HG03175 (cell line): Measurements from ENCODE around the gene FAM120B.

Experiments
- ATAC-seq: cut with Tn5 transposase; IDR thresholded peaks from one replicate; pipeline ENCODE4 v1.9.1; 2021; ENCODE audit warnings: mild to moderate bottlenecking, moderate library complexity; ENCODE audit not compliant: unreplicated experiment

FAM120B gene

DNA sequence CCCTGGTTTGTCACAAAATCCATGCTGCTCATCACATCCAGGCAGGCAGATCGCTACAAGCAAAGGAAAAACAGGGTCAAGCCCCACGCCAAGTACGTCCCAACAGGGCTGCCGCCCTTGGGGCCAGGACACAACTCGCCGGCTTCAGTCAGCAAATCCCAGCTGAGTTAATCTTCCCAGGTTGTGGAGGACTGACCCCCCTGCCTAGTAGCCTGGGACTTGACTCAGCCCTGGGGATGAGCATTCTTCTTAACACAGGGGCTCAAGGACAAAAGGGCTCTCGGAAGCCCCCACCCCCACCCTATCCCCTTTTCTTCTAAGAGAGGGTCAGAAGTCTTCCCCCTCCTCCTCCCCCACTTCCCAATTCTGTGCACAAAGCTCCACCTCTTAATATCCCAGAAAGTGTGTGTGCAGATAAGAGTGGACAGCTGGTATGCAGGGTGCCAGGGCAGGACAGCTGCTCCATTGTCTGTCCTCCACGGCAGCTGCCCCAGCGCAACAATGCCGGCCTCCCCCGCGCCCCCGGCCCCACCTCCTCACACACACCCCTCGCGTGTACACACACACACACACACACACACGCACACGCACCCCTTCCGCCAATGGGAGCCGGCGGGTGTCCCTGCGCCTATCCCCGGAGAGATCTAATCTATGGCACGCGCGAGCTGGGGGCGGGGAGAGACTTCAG lies 20.2 kb upstream of the FAM120B start:
- ATAC-seq: no peak

DNA sequence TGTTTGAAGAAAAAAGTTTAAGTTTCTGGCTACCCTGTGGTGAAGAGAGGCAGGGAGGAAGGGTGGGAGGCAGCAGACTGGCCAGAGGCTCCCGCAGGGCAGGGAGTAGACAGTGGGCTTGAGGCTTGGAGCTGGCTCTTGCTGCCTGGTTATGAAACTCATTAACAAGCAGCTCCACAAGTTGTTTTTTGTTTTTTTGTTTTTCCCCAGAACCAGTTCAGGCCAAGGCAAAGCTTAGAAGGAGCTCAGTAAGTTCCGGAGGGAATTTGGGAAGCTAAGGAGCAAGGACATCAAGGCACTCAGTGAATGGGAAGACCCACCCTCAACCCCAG lies 19.7 kb upstream of the FAM120B start:
- ATAC-seq: no peak

DNA sequence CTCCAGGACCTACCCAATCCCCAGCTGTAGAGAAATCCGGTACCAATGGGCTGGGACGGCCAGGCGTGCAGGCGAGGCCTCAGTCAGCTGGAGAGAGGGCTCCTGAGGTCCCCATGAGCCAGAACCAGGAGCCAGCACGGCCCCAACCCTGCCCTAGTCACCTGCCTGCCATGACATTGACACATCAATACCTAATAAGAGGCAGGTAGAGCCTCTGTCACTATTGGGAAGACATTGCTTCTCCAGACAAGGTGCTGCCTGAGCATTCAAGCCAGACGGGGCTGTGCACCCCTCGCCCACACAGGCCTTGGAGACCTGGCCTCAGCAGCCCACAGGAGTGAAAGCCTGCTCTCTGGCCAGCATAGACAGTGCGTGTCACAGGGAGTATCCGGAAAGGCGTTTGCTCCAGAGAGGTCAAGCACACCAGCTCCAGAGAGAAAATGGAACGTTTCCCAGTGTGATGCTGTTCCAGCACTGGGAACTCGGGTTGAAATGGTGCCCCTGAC lies 19.1 kb upstream of the FAM120B start:
- ATAC-seq: no peak

DNA sequence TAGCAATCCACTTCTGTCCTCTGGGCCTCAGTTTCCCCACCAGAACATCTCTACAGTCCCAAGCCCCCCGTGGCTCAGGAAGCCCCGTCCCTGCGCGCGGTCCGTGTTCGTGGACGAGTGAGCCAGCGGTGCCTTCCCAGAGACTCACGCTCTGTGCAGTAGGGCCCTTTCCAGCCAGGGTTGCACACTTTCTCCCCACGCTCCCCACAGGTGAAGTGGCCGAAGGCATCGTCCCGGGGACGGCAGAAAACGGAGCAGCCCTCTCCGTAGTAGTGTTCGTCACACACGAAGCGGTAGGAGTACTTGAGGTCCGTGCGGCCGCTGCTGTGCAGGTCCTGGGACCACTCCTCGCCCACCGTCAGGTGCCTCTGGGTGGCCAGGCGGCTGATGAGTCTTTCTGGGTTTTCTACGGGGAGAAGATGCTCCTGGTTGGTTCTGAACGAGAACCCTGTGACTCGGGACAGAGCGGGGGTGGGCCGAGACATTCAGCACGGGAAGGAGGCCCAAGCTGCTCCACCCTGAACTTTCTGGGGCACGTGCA lies 18.4 kb upstream of the FAM120B start:
- ATAC-seq: no peak

DNA sequence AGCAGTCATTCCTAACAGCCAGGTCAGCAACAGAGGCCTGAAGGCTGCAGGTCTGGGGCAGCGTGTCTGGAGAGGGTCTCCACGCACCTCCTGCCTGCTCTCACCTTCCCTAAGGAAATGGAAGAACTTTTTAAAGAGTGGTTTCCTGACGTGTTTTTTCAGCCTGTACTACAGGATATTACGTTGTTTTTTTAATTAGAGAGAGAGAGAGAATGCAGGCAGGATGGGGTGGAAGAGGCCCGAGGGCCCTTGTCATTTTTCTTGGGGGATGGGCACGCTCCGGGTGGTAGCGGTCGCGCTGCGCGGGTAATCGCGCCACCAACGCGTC lies 17.7 kb upstream of the FAM120B start:
- ATAC-seq: no peak

DNA sequence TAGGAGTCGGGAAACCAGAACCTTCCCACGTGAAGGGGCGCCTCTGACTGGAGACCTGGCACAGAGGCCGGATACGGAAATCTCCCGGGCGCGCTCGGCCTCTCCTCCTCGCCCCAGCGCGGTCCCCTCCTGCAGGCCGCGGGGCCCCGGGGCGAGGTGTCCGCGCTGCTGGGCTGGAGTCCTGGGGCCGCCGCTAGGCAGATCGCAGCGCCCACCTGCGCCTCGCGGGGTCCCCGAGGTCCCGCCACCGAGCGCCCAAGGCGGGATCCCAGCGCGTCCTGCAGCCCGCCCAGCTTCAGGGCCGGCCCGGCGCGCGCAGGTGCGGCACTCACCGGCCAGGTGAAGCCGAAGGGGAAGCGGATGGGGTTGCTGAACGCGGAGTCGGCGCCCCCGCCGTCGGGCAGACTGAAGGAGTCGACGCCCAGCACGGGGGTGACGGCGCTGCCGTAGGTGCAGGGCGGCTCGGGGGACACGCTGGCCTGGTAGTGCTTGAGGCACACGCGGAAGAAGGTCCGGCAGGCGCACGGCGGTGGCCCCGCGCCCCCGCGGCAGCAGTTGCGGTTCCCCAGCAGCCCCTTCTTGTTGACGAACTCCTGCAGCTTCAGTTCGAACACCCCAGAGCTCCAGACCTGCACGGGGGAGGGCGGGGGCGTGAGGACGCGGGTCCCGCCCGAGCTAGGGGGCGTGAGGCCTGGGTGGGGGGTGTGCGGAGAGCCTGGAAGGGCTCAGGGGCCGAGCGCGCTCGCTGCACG lies 17.2 kb upstream of the FAM120B start:
- ATAC-seq: no peak

DNA sequence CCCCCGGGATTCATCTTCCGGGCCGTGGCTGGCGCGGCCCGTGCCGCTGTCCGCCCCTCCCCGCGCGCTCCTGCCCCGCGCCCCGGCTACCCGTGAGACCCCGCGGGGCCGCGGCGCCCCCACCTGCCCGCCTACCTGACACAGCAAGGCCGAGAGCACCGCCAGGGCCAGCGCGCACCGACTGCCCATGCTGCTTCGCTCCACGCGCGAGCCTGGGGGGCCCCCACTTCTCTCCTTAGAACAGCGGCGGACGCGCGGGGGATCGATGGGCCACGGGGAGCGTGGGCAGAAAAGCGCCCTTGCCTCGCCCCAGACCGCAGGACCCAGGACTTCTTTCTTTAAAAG lies 16.6 kb upstream of the FAM120B start:
- no peak for ATAC-seq

DNA sequence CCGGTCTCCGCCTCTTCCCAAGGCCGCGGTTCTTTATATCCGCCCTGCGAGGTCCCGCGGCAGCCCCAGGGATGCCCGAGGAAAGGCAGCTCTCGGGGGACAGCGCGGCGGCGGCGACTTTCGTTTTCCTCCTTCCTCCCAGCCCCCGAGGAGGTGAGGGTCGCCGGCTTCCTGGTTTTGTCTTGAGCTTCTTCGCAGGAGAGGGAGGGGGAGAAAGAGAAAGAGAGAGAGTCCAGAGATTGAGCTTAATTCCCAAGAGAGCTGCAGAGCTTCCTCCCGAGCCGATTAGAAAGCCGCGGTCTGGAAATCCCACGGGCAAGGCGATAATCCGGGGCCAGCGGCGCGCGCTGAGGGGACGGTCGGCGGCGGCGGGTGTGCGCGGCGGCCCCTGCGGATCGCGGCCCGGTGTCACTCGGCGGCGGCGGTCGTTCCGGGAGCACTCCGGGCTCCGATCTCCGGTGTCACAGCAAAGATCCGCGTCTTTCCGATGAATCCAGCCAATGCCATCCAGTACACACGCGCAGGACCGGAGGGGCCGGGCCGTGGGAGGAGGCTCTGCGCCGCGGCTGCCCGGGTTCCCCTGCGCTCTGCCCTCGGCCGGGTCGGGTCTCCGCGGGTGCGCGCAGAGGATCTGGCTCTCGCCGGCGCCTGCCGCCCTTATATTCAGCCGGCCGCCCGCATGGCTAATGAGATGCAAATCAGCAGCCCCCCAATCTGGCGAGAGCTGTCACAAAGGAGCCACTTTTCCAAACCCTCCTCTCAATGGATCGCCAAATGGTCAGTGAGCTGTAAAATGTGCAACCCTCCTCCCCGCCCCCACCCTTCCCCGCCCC lies 16.0 kb upstream of the FAM120B start, which contains the start of gene DLL1:
TSS of gene DLL1 (minus strand) at position 783 of the 833 bp plus-strand sequence. CDS start 939 bp downstream, outside the sequence.
- no peak for ATAC-seq

DNA sequence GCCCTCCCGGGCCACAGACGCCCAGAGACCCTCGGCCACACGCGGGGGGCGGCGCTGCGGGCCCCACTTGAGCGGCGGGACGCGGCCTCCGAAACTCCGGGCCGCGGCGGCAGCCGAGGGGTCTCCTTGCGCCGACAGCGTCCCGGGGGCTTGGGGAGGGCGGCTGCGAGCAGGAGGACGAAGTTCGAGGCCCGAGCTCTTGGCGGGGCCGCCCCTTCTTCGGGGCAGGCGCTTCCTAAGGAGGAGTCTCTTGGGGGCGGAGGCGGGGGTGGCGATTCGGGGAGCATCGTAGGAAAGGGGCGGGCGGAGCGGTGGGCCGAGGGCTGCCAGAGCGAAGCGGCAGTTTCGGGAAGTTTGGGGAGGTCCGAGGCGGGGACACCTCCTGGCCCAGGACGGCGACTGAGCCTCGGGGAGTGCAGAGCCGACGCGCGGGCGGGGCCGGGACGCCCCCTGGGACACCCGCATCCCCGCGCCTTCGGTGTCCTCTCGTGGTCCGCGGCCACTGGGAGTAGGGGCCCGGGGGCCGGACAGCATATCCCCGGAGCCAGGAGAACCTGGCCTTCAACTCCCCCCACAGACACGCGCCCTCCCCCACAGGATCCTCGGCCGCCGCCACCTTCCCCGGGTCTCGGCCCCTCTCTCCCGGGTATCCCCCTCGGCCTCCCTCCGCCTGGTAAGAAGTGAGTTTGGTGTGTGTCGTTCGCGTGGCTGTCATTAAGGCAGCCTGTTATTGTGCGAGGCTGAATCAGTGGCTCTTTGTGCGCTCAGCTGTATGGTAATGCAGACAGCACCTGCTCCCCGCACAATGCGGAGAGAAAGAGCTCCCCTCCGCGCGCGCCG lies 15.1 kb upstream of the FAM120B start:
- ATAC-seq: peak; percentile 32

DNA sequence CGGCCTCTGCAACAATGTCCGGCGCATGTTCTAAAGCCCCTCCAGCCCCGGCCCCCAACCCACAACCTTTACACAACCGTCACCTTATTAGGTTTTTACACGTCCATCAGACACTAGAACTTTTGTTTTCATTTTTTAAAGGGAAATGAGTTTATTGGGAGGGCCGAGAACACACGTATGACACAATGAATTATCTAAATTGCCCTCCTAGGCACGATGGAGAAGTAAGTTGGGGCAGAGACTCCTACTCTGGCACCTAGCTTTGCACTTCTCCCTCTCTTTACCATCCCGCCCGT lies 14.5 kb upstream of the FAM120B start:
- ATAC-seq: no peak

DNA sequence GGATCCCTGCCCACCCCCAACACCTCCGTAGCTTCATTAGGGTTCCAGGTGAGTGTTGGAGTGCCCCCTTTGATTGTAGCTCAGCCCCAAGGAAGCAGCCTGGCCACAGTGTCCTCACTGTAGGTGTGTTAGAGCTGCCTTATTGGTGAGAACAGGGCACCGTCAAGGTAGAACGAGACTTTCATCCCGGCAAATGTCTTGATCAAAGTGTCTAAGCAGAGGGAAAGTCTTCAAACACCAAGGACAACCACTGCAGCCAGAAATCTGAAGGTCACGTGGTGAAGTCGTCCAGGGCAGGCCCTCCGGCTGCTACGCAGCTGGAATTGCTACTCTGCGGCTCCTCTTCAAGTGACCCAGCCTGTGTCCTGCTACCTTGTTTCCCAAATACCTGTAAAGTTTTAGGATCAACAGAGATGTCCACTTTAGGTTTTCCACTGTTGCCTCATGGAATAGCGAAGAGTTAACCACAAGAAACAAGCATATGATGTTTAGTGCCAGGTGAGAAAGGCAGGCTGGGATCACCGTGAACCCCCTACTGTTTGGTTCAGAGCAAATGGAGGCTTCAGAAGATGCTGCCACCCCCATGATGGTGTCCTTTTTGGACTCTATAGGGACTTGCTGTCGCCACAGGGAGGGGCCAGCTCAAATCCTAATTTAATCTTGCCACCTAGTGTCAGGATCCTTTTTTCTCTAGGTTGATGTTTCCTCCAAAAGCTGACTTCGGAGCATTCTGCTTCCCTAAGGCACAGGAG lies 14.0 kb upstream of the FAM120B start:
- no peak for ATAC-seq

DNA sequence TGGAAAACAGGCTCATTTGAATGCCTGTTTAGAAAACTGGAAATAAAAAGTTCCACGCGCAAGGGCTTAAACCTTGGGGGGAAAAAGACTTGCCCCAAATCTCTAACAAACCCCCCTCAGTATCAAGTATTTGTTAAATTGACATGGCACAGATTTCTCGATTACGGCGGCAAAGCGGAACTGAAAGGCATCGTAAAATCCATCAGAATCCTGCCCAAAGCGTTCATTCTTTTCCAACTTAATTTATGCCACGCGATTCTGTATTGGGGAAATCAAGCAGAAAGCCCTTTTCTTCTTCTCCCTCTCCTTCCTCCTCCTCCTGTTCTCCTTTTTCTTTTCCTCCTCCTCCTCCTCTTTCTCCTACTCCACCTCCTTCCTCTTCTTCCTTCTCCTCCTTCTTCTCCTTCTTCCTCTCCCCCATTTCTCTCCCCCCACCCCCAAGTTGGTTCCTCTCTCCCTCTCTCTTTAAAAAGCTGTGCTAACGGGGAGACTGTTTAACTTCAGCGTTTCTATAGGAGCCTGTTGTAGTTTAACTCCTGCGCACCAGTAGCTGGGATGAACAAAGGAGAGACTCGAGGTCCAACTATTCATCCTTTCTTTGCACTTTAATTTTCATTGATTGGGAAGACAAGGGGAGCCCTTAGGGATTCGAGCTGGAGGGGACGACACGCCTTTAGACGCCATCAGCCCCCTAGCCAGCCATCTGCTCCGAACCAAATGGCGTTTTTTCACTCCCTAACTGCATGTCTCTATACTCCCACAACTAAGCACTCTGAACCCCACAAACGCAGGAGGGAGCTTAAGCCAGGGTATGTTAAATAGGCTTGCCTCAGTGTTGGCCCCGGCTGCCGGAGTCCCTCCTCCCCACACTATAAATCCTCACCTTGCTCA lies 13.0 kb upstream of the FAM120B start:
- no peak for ATAC-seq

DNA sequence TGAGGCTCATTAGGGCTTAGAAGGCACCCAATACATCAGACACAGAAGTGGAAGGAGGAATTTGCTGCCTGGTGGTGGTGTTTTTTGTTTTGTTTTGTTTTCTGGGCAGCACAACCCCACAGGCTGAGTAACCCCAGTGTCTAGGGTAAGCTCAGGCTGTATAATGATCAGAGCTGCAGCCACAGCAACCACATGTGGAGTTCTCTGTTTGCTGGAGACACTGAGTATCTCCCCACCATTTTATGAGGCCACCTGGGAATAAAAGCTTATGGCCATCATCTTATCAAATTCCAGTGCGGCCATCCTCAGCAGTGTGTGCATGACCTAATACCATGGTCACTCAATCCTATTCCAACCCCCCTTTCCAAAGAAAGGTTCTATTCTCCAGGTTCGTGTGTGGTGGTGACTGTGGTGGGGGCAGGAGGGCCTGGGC lies 12.2 kb upstream of the FAM120B start:
- no peak for ATAC-seq

DNA sequence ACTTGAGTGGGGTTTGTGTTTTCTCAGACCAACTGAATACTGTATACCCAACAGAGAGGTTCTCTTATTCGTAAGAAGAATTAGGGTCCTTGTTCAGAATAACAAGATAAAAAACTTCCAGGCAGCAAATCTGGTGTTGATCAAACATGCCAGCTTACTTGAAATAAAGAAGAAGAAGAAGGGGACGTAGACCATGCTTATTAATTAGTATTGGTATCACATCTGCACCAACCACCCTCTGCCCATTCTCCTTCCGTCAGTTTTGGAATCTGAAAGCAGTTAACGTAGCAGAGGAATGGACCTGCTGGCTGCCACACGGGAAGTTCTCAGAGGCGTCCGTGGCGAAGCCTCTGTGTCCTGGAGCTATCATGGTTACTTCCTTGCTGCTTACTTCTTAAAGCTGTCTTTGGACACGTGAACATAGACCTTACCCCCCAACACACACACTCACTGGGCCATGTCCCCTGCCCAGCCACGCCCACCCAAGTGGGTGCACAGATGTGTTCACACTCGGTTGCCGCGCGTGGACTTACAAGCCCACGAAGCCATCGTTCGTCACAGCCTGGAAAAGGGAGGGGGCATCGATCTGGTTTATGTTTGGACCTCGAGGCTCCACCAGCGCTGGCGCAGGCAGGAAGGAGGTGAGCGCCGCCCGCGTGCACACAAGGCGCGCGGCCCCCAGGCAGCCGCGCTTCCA lies 11.6 kb upstream of the FAM120B start:
- ATAC-seq: no peak

DNA sequence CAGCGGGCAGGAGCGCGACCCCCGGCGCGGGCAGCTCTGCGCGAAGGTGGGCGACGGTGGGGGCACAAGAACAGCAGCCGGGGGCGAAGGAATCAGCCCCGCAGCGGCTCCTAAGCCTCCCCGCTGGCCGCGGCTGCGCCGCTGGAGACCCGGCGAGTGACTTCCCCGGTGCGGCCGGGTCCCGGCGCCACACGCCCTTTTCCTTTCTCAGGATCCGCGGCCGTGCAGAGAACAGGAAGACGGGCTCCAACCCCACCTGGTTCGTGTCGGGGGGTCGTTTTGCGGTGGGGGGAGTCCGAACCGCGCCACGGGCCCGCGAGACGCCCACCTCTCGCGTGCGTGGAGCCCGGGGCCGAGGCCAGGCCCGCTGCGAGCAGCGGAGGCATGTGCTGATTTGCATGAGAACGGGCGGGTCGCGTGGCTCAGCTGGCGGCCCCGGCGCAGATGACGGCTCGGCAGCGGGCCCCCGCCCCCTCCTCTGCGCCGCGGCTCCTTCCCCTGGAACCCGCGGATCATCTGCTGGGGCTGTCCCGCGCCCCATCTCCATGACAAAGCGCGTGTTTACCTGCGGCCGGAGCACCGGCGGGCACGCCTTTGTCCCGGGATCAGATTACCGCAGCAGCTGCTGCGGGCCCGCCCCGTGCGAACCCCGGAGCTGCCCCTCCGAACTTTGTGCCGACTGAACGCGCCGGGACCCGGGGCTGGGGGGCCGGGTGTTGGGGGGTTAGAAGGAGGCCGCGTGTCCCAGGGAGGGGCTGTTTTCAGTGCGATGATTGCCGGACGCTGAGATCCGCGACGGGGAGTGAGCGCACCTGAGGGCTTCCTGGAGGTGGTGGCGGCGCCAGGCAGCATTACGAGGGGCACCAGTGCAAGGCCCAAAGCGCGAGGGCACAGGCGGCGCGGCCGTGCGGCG lies 10.8 kb upstream of the FAM120B start:
- ATAC-seq: peak; percentile 62

DNA sequence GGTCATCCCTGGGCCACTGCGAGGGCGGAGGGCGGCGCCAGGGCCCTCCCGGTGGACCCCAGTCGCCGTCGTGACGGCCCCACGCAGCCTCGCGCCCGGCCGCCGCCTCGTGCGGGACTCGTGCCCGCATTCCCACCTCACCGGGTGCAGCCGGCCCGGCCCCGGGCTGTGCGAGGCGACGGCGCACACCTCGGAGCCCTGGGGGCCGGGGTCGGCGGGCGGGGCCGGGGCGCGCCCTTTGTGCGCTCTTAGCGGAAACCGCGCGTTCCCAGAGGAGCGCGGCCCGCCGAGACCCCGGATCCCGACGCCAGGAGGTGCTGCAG lies 10.2 kb upstream of the FAM120B start:
- no peak for ATAC-seq

DNA sequence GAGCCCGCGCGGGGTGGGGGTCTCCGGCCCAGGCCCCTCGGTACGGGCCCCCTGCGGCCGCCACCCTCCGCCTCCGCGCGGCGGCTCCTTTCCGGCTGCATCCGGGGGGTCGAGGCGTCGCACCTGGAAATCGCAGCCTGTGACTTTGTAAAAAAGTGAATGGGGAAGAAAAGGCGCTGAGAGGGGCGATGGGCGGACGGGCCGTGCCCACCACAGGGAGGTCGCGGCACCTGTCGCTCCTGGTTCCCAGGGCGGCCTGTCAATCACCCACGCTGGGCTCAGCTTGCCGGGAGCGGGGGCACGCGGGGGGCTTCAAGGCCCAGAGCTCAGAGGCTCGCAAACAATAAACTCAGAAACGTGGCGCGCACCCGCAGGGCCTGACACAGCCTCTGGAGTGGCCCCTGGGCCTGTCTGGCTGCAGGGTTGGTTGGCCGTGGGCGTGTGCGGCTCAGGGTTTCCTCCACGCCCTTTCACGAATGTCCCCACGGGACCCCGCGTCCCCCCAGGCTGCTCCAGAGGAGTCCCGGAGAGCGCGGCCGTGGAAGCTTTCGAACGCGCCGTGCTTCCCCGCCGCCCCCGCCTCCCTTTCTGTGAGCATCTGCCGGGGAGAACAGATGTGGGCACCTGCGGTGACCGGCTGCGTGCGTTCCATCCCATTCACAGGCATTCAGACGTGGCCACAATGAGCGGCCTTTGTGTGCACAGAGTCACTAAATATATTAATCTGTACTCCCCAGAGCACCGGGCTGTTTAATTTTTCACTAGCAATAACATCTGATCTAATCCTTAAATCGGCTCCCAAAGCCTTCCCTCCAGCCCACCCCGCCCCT lies 9.6 kb upstream of the FAM120B start:
- no peak for ATAC-seq
